Lung (tissue), 12 donors: ENCODE measurements around the gene LSM7. TPM values are rescaled to one million over a fixed set of nuclear protein-coding genes. Genes with fewer than 3 reads are reported as not detected.

Source experiments
- ATAC-seq: fragments of 200-7000 bp; cut with Tn5 transposase; one replicate; pipeline ENCODE4 v1.9.1; 2020; ENCODE audit warnings: moderate number of reproducible peaks; ENCODE audit not compliant: insufficient read depth, low FRiP score
- DNase-seq, 3 donors: peaks; one replicate each; pipeline ENCODE4 v3.0.0-alpha.2; 2013 to 2017
- H3K27ac ChIP-seq, 2 donors: one replicate each; pipeline ENCODE4 v1.5.1; 2013; ENCODE audit warnings: mild to moderate bottlenecking in 2 of 2, moderate library complexity in 2 of 2, control low read depth in 1 of 2, inconsistent platforms in 1 of 2, low read depth in 1 of 2, low read length in 1 of 2
- H3K27me3 ChIP-seq, 3 donors: one replicate each; pipeline ENCODE4 v1.5.1; 2013; ENCODE audit warnings: low read length in 2 of 3; ENCODE audit not compliant: control insufficient read depth in 3 of 3, insufficient read depth in 3 of 3
- H3K36me3 ChIP-seq, 4 donors: one replicate each; pipeline ENCODE4 v1.5.1; 2013; ENCODE audit warnings: low read length in 4 of 4, mild to moderate bottlenecking in 1 of 4, moderate library complexity in 1 of 4; ENCODE audit not compliant: control insufficient read depth in 4 of 4, insufficient read depth in 4 of 4
- H3K4me1 ChIP-seq, 5 donors: one replicate each; pipeline ENCODE4 v1.5.1; 2013; ENCODE audit warnings: low read length in 5 of 5, mild to moderate bottlenecking in 2 of 5, moderate library complexity in 1 of 5; ENCODE audit not compliant: control insufficient read depth in 5 of 5, insufficient read depth in 5 of 5
- H3K4me3 ChIP-seq: one replicate; pipeline ENCODE4 v1.5.1; 2013; ENCODE audit warnings: mild to moderate bottlenecking, control low read depth, moderate library complexity
- H3K9ac ChIP-seq, 2 donors: one replicate each; pipeline ENCODE4 v1.5.1; 2013; ENCODE audit warnings: low read length in 2 of 2, control low read depth in 1 of 2; ENCODE audit not compliant: insufficient read depth in 1 of 2
- H3K9me3 ChIP-seq, 4 donors: one replicate each; pipeline ENCODE4 v1.5.1; 2013; ENCODE audit warnings: low read length in 3 of 4, mild to moderate bottlenecking in 1 of 4, moderate library complexity in 1 of 4; ENCODE audit not compliant: control insufficient read depth in 4 of 4, insufficient read depth in 3 of 4
- WGBS, 2 donors: extraction: QIAGEN DNeasy Blood & Tissue Kit; methylation state at CpG; one replicate each; pipeline ENCODE4 v1.1.7; 2013; 5-methylcytosine and 5-hydroxymethylcytosine counted together
- polyA plus RNA-seq, 2 donors: library from polyadenylated mRNA; stranded (reverse); fragments of 200-250 nt; gene quantifications; one replicate each; pipeline ENCODE4 v1.2.1, GENCODE V29; 2013
- total RNA-seq, 2 donors: library from RNA; depleted of rRNA in 1 of 2; stranded (reverse); fragments of >200 nt in 1 of 2; gene quantifications; one replicate each; pipeline ENCODE4 v1.2.1, GENCODE V29; 2014 to 2021
- TF ChIP-seq, protein P1 (sequence below): IDR thresholded peaks from 2 replicates; pipeline ENCODE4 v1.5.1; 2012; ENCODE audit warnings: mild to moderate bottlenecking; ENCODE audit errors: control extremely low read depth, extremely low read depth
- donor health status: control.
- donor health status: control.
- donor health status: Bipolar disorder and iron deficiency.
- donor health status: healthy.
- donor health status: DM: yes; HTN: yes; CAD: no.

LSM7 gene
- total and polyA plus RNA-seq, 4 donors: 54.9 to 307 (median 191) TPM

GRCh38 chr19:2375353-2376121 lies 47.2 kb upstream of the LSM7 start:
- TF ChIP-seq, protein P1, sequence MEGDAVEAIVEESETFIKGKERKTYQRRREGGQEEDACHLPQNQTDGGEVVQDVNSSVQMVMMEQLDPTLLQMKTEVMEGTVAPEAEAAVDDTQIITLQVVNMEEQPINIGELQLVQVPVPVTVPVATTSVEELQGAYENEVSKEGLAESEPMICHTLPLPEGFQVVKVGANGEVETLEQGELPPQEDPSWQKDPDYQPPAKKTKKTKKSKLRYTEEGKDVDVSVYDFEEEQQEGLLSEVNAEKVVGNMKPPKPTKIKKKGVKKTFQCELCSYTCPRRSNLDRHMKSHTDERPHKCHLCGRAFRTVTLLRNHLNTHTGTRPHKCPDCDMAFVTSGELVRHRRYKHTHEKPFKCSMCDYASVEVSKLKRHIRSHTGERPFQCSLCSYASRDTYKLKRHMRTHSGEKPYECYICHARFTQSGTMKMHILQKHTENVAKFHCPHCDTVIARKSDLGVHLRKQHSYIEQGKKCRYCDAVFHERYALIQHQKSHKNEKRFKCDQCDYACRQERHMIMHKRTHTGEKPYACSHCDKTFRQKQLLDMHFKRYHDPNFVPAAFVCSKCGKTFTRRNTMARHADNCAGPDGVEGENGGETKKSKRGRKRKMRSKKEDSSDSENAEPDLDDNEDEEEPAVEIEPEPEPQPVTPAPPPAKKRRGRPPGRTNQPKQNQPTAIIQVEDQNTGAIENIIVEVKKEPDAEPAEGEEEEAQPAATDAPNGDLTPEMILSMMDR: no peak

GRCh38 chr19:2374808-2375207 lies 46.4 kb upstream of the LSM7 start:
- no peaks in the 10 kb centered on the region for H3K36me3 ChIP-seq
- H3K4me1 ChIP-seq: peaks cover 0 to 1% (median 0%) of the 10 kb centered on the region in 5 donors
- ATAC-seq (no peak), DNase-seq (no peak)
- 85 to 90% methylated on average over 13 of the region's 13 CpGs for WGBS, 2 donors
- TF ChIP-seq, protein P1: no peak
- no peak overlapping the region for H3K9ac ChIP-seq
- H3K27ac ChIP-seq: no peak overlapping the region
- H3K4me3 ChIP-seq: no peak overlapping the region
- H3K27me3 ChIP-seq: peaks cover 0 to 3% (median 0%) of the 10 kb centered on the region in 3 donors
- peaks cover 0 to 2% (median 0%) of the 10 kb centered on the region in 4 donors for H3K9me3 ChIP-seq

More at GRCh38 chr19:2375353-2376121, 47.2 kb upstream of the LSM7 start:
- no peak for ATAC-seq
- Histone ChIP-seq H3K9me3 (peaks cover 0 to 4% (median under 1%) of the 10 kb centered on the region in 4 donors), H3K4me1 (peaks cover 0 to 1% (median 0%) of the 10 kb centered on the region in 5 donors), H3K9ac (no peak overlapping the region), H3K27me3 (peaks cover 0 to 3% (median 0%) of the 10 kb centered on the region in 3 donors), H3K4me3 (no peak overlapping the region), H3K36me3 (no peaks in the 10 kb centered on the region), H3K27ac (no peak overlapping the region)
- DNase-seq: no peak
- 86 to 90% methylated on average over 7 of the region's 7 CpGs for WGBS, 2 donors

GRCh38 chr19:2372076-2372612 lies 43.8 kb upstream of the LSM7 start:
- peaks cover 0 to 3% (median 0%) of the 10 kb centered on the region in 3 donors for H3K27me3 ChIP-seq
- H3K36me3 ChIP-seq: no peaks in the 10 kb centered on the region
- peaks cover 0 to 4% (median 0%) of the 10 kb centered on the region in 4 donors for H3K9me3 ChIP-seq
- TF ChIP-seq, protein P1: no peak
- no peak overlapping the region for H3K9ac ChIP-seq
- ATAC-seq (no peak), DNase-seq (no peak)
- no peaks in the 10 kb centered on the region for H3K4me1 ChIP-seq
- H3K27ac ChIP-seq: no peak overlapping the region
- H3K4me3 ChIP-seq: no peak overlapping the region
- WGBS, 2 donors: 53 to 72% methylated on average over 11 of the region's 11 CpGs
